ENCODE data around the gene GAPVD1.

GRCh38 chr9:125375820-125376219 lies 114.2 kb downstream of the GAPVD1 start:
- TF ChIP-seq NR3C1 (IDR thresholded peaks at IDR 0.05), result no peak
- no peak for TF ChIP-seq MAX (IDR thresholded peaks at IDR 0.05)
- TF ChIP-seq POLR2A (IDR thresholded peaks at IDR 0.05; ENCODE audit: low read length), result no peak
- no peak for TF ChIP-seq CTCF (IDR thresholded peaks at IDR 0.05)
- TF ChIP-seq, protein P1, sequence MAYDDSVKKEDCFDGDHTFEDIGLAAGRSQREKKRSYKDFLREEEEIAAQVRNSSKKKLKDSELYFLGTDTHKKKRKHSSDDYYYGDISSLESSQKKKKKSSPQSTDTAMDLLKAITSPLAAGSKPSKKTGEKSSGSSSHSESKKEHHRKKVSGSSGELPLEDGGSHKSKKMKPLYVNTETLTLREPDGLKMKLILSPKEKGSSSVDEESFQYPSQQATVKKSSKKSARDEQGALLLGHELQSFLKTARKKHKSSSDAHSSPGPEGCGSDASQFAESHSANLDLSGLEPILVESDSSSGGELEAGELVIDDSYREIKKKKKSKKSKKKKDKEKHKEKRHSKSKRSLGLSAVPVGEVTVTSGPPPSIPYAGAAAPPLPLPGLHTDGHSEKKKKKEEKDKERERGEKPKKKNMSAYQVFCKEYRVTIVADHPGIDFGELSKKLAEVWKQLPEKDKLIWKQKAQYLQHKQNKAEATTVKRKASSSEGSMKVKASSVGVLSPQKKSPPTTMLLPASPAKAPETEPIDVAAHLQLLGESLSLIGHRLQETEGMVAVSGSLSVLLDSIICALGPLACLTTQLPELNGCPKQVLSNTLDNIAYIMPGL (CRISPR knock-in tag; IDR thresholded peaks at IDR 0.05; ENCODE audit: borderline replicate concordance), result no peak
- no peak for TF ChIP-seq EP300 (IDR thresholded peaks at IDR 0.05)
- TF ChIP-seq TFCP2L1 (CRISPR knock-in tag; IDR thresholded peaks at IDR 0.05), result no peak
- TF ChIP-seq, protein P2, sequence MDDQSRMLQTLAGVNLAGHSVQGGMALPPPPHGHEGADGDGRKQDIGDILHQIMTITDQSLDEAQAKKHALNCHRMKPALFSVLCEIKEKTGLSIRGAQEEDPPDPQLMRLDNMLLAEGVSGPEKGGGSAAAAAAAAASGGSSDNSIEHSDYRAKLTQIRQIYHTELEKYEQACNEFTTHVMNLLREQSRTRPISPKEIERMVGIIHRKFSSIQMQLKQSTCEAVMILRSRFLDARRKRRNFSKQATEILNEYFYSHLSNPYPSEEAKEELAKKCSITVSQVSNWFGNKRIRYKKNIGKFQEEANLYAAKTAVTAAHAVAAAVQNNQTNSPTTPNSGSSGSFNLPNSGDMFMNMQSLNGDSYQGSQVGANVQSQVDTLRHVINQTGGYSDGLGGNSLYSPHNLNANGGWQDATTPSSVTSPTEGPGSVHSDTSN (IDR thresholded peaks at IDR 0.05), result no peak
- no peak for TF ChIP-seq HDAC2 (IDR thresholded peaks at IDR 0.05)
- no peak for TF ChIP-seq MYC (IDR thresholded peaks at IDR 0.05; ENCODE audit: borderline replicate concordance, low read length)

Measured in A549 (cell line).